ENCODE data around the gene LRBA.

DNA sequence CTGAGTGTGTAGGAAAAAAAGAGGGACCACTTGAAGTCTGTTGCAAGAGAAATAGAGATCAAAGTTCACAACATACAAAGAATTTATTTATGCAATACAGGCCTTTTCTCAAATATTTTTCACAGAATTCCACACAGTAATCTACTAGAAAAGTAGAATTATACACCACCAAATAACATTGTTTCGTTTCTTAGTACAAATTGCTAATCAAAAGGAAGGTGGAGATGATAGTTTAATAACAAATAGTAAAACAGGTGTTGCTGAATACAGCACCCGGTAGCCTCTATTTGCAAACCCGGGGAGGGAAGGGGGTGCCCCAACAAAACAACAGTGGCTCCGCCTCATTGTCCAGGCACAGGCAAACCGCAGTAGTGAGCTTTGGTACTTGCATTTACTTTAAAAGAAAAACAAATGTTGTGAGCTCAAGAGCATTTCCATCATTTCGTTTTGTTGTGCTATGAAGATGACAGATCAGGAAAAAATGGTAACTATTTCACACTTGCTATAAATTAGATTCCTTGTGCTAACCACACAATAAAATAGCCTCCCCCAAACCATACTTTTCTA, 750.4 kb downstream of the LRBA start:
- TF ChIP-seq EP300 (IDR thresholded peaks at IDR 0.05): no peak
- TF ChIP-seq, protein P1, sequence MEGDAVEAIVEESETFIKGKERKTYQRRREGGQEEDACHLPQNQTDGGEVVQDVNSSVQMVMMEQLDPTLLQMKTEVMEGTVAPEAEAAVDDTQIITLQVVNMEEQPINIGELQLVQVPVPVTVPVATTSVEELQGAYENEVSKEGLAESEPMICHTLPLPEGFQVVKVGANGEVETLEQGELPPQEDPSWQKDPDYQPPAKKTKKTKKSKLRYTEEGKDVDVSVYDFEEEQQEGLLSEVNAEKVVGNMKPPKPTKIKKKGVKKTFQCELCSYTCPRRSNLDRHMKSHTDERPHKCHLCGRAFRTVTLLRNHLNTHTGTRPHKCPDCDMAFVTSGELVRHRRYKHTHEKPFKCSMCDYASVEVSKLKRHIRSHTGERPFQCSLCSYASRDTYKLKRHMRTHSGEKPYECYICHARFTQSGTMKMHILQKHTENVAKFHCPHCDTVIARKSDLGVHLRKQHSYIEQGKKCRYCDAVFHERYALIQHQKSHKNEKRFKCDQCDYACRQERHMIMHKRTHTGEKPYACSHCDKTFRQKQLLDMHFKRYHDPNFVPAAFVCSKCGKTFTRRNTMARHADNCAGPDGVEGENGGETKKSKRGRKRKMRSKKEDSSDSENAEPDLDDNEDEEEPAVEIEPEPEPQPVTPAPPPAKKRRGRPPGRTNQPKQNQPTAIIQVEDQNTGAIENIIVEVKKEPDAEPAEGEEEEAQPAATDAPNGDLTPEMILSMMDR (IDR thresholded peaks at IDR 0.05): no peak
- TF ChIP-seq POLR2A (IDR thresholded peaks at IDR 0.05; ENCODE audit: low read depth): no peak
- TF ChIP-seq POLR2AphosphoS5 (IDR thresholded peaks at IDR 0.05): no peak
